ENCODE measurements around the gene C1orf159. TPM values are rescaled to one million over a fixed set of nuclear protein-coding genes. Genes with fewer than 3 reads are reported as not detected.
"Not testable (repeated sequence)": the region's sequence is repeated elsewhere in the genome, so short reads cannot be mapped to it uniquely, and the experiment has no call there.

The C1orf159 gene
- total RNA-seq, 1 donor from 2014 or later, result 8.0 TPM

DNA sequence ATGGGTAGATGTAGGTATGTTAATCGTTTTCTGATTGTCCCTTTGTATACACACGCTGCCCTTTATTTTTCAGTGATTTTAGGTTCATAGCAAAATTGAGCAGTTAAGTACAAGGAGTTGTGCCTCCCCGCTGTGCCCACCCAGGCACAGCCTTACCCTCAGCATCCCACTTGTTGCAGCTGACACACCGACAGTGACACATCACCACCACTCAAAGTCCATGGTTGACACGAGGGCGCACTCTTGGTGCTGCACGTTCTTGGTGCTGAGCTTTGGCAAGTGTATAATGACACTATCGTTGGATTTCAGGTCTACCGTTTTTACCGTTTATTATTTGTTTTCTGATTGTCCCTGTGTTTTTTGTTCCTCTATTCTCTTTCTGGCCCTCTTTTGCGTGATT is 15.6 kb downstream of the C1orf159 start:
- H3K9me3 Mint-ChIP-seq, result peaks cover 20% of the 10 kb centered on the region
- H3K4me3 Mint-ChIP-seq, result no peak overlapping the region
- H3K27me3 Mint-ChIP-seq (ENCODE audit: insufficient read depth, low read depth), result no peaks in the 10 kb centered on the region
- H3K36me3 Mint-ChIP-seq, result peaks cover 18% of the 10 kb centered on the region
- Histone ChIP-seq H3K4me3 (no peak overlapping the region), H3F3A (ENCODE audit: low read depth) (no peaks in the 10 kb centered on the region), H3K79me2 (ENCODE audit: low read depth) (peaks cover 5% of the 10 kb centered on the region), H3K9me3 (ENCODE audit: low read depth) (no peaks in the 10 kb centered on the region), H3K36me3 (no peaks in the 10 kb centered on the region), H3K4me2 (no peak overlapping the region), H3K9ac (no peak overlapping the region), H4K20me1 (ENCODE audit: low read depth) (no peaks in the 10 kb centered on the region), H3K27ac (no peak overlapping the region), H2AFZ (replicated peaks) (no peak overlapping the region), H3K27me3 (no peaks in the 10 kb centered on the region), H3K4me1 (no peaks in the 10 kb centered on the region)
- H3K27ac Mint-ChIP-seq, result no peak overlapping the region
- no peaks in the 10 kb centered on the region for H3K4me1 Mint-ChIP-seq
- DNase-seq (ENCODE audit: low spot score), result no peak
- no peak for TF ChIP-seq EZH2 (IDR thresholded peaks at IDR 0.05)
- TF ChIP-seq, protein P1, sequence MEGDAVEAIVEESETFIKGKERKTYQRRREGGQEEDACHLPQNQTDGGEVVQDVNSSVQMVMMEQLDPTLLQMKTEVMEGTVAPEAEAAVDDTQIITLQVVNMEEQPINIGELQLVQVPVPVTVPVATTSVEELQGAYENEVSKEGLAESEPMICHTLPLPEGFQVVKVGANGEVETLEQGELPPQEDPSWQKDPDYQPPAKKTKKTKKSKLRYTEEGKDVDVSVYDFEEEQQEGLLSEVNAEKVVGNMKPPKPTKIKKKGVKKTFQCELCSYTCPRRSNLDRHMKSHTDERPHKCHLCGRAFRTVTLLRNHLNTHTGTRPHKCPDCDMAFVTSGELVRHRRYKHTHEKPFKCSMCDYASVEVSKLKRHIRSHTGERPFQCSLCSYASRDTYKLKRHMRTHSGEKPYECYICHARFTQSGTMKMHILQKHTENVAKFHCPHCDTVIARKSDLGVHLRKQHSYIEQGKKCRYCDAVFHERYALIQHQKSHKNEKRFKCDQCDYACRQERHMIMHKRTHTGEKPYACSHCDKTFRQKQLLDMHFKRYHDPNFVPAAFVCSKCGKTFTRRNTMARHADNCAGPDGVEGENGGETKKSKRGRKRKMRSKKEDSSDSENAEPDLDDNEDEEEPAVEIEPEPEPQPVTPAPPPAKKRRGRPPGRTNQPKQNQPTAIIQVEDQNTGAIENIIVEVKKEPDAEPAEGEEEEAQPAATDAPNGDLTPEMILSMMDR (IDR thresholded peaks at IDR 0.05), result no peak
- no peak for TF ChIP-seq EZH2phosphoT487 (IDR thresholded peaks at IDR 0.05)

DNA sequence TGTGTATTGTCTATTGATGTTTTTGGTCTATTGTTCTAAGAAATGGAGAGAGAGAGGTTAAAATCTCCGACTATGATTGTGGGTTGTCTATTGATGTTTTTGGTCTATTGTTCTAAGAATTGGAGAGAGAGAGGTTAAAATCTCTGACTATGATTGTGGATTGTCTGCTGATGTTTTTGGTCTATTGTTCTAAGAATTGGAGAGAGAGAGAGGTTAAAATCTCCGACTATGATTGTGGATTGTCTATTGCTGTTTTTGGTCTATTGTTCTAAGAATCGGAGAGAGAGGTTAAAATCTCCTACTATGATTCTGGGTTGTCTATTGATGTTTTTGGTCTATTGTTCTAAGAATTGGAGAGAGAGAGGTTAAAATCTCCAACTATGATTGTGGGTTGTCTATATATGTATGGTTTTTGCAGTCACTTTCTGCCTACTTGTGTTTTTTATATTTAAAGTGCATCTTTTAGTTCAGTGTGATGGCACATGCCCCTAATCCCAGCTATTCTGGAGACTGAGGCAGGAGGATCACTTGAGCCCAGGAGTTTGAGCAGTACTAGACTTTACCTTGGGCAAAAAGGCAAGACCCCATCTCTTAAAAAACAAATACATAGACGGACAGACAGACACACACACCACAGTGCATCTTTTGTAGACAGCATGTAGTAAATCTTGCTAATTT is 16.2 kb downstream of the C1orf159 start:
- Histone ChIP-seq H3K4me2 (no peak overlapping the region), H2AFZ (replicated peaks) (no peak overlapping the region), H3K9ac (no peak overlapping the region), H3K4me3 (no peak overlapping the region), H3K4me1 (no peaks in the 10 kb centered on the region), H4K20me1 (ENCODE audit: low read depth) (no peaks in the 10 kb centered on the region), H3K36me3 (no peaks in the 10 kb centered on the region), H3K27me3 (no peaks in the 10 kb centered on the region), H3F3A (ENCODE audit: low read depth) (no peaks in the 10 kb centered on the region), H3K9me3 (ENCODE audit: low read depth) (no peaks in the 10 kb centered on the region), H3K27ac (no peak overlapping the region), H3K79me2 (ENCODE audit: low read depth) (no peaks in the 10 kb centered on the region)
- Mint-ChIP-seq H3K4me1 (no peaks in the 10 kb centered on the region), H3K9me3 (peaks cover 20% of the 10 kb centered on the region), H3K27me3 (ENCODE audit: insufficient read depth, low read depth) (no peaks in the 10 kb centered on the region), H3K27ac (no peak overlapping the region), H3K4me3 (no peak overlapping the region), H3K36me3 (peaks cover 18% of the 10 kb centered on the region)
- TF ChIP-seq, protein P1 (IDR thresholded peaks at IDR 0.05), result no peak
- no peak for DNase-seq (ENCODE audit: low spot score)

DNA sequence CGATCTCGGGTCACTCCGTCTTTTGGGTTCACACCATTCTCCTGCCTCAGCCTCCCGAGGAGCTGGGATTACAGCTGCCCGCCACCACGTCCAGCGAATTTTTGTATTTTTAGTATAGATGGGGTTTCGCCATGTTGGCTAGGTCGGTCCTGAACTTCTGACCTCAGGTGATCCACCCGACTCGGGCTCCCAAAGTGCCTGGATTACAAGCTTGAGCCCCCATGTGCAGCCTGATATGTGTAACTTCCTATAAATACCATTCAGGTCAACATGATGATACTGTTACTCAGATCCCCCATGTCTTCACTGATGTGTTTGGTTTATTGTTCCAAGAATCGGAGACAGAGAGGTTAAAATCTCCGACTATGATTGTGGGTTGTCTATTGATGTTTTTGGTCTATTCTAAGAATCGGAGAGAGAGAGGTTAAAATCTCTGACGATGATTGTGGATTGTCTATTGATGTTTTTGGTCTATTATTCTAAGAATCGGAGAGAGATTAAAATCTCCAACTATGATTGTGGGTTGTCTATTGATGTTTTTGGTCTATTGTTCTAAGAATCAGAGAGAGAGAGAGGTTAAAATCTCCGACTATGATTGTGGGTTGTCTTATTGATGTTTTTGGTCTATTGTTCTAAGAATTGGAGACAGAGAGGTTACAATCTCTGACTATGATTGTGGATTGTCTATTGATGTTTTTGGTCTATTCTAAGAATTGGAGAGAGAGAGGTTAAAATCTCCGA is 17.0 kb downstream of the C1orf159 start:
- Histone ChIP-seq H3K27me3 (no peaks in the 10 kb centered on the region), H3K27ac (no peak overlapping the region), H3K4me1 (no peaks in the 10 kb centered on the region), H3K79me2 (ENCODE audit: low read depth) (no peaks in the 10 kb centered on the region), H2AFZ (replicated peaks) (no peak overlapping the region), H3K4me3 (no peak overlapping the region), H3K9ac (no peak overlapping the region), H3K9me3 (ENCODE audit: low read depth) (no peaks in the 10 kb centered on the region), H3K4me2 (no peak overlapping the region), H4K20me1 (ENCODE audit: low read depth) (no peaks in the 10 kb centered on the region), H3K36me3 (no peaks in the 10 kb centered on the region), H3F3A (ENCODE audit: low read depth) (no peaks in the 10 kb centered on the region)
- H3K27me3 Mint-ChIP-seq (ENCODE audit: insufficient read depth, low read depth), result no peaks in the 10 kb centered on the region
- H3K36me3 Mint-ChIP-seq, result peaks cover 18% of the 10 kb centered on the region
- peaks cover 22% of the 10 kb centered on the region for H3K9me3 Mint-ChIP-seq
- no peak overlapping the region for H3K27ac Mint-ChIP-seq
- no peak overlapping the region for H3K4me3 Mint-ChIP-seq
- no peak for TF ChIP-seq EZH2 (IDR thresholded peaks at IDR 0.05)
- TF ChIP-seq, protein P1 (IDR thresholded peaks at IDR 0.05), result no peak
- TF ChIP-seq EZH2phosphoT487 (IDR thresholded peaks at IDR 0.05), result no peak
- no peak for DNase-seq (ENCODE audit: low spot score)
- H3K4me1 Mint-ChIP-seq, result no peaks in the 10 kb centered on the region

DNA sequence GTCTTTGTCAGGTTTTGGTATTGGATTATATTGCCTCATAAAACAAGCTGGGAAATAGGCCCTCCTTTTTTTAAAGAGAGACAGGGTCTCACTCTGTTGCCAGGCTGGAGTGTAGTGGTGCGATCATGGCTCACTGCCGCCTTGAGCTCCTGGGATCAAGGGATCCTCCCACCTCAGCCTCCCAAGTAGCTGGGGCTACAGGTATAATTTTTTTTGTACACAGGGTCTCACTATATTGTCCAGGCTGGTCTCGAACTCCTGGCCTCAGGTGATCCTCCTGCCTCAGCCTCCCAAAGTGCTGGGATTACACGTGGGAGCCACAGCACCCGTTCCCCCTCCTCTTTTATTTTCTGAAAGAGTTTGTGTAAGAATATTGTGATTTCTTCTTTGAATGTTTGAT is 19.8 kb downstream of the C1orf159 start:
- not testable (repeated sequence) for DNase-seq (ENCODE audit: low spot score)

More for the DNA sequence above, 19.8 kb downstream of the C1orf159 start:
- not testable (repeated sequence) for H3K36me3 ChIP-seq; H3K4me3 Mint-ChIP-seq; H3K4me1 ChIP-seq; H4K20me1 ChIP-seq (ENCODE audit: low read depth); H3K4me3 ChIP-seq; H3F3A ChIP-seq (ENCODE audit: low read depth); H3K27me3 ChIP-seq; H3K4me1 Mint-ChIP-seq; H3K79me2 ChIP-seq (ENCODE audit: low read depth); H3K4me2 ChIP-seq; H3K9ac ChIP-seq; H2AFZ ChIP-seq (replicated peaks); H3K27ac Mint-ChIP-seq; H3K27ac ChIP-seq; H3K9me3 ChIP-seq (ENCODE audit: low read depth); H3K27me3 Mint-ChIP-seq (ENCODE audit: insufficient read depth, low read depth)
- Mint-ChIP-seq H3K36me3 (peaks cover 15% of the 10 kb centered on the region), H3K9me3 (peaks cover 20% of the 10 kb centered on the region)

All from neural progenitor cell (in vitro differentiated cells).